ENCODE measurements around the gene VAX1. TPM values are rescaled to one million over a fixed set of nuclear protein-coding genes. Genes with fewer than 3 reads are reported as not detected.

VAX1 gene
- total and polyA plus RNA-seq, 4 donors = not detected

- 5 to 7% methylated on average over 50 to 66 of the region's 72 CpGs for WGBS, 2 donors
- no peak overlapping the region for H3K4me3 ChIP-seq
- ATAC-seq (ENCODE audit: insufficient read depth, low FRiP score) = no peak
- H3K9ac ChIP-seq (ENCODE audit: insufficient read depth in 1 of 2, low read length in 2 of 2) = no peak overlapping the region
- H3K9me3 ChIP-seq (ENCODE audit: control insufficient read depth in 4 of 4, insufficient read depth in 3 of 4, low read length in 3 of 4) = peaks cover 0 to 18% (median 2%) of the 10 kb centered on the region in 4 donors
- H3K27ac ChIP-seq (ENCODE audit: low read depth in 1 of 2, low read length in 1 of 2) = no peak overlapping the region
- no peak for TF ChIP-seq CTCF (IDR thresholded peaks at IDR 0.05; ENCODE audit: control extremely low read depth, extremely low read depth)
- peaks cover 35 to 89% (median 77%) of the 10 kb centered on the region in 3 donors for H3K27me3 ChIP-seq (ENCODE audit: control insufficient read depth in 3 of 3, insufficient read depth in 3 of 3, low read length in 2 of 3)
- H3K36me3 ChIP-seq (ENCODE audit: control insufficient read depth in 4 of 4, insufficient read depth in 4 of 4, low read length in 4 of 4) = no peaks in the 10 kb centered on the region
- H3K4me1 ChIP-seq (ENCODE audit: control insufficient read depth in 5 of 5, insufficient read depth in 5 of 5, low read length in 5 of 5) = peaks cover 0 to 16% (median 8%) of the 10 kb centered on the region in 5 donors
- no peak for DNase-seq
Observed at GRCh38 chr10:117139581-117140524, 1.8 kb upstream of the VAX1 start.

DNA sequence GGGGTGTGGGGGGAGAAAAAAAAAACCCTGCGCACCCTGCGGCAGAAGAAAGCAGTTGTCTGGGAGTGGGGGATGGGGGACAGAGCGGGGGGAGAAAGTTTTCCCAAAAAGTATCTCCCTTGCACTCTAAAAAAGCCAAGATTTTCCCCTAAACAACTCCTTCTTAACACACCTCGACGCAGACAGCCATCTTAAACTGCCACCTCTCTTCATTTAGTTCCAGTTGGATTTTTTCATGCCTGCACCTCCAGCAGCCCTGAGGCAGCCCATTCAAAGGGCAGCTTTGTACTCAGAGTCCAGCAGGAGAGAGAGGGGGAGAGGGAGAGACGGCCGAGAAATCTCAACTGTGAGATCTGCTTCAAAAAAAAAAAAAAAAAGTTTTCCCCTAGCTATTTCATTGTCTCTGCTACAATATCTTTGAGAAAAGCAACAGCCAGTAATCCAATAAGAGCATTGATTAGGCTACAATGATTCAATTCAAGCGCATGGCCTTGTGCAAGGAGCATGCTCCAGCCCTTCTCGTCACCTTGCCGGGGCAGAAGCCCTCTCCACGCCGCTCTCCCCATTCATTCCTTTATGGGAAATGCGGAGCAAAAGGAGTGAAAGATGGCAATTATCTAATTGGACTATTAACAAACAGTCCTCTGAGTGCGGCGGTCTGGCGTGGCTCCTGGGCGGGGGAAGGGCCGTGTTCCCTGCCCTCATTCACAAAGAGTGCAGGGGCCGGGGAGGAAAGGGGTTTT is 939 bp upstream of the VAX1 start:
- no peak overlapping the region for H3K27ac ChIP-seq (ENCODE audit: low read depth in 1 of 2, low read length in 1 of 2)
- ATAC-seq (ENCODE audit: insufficient read depth, low FRiP score) = no peak
- peaks cover 42 to 87% (median 75%) of the 10 kb centered on the region in 3 donors for H3K27me3 ChIP-seq (ENCODE audit: control insufficient read depth in 3 of 3, insufficient read depth in 3 of 3, low read length in 2 of 3)
- H3K4me3 ChIP-seq = no peak overlapping the region
- no peak overlapping the region for H3K9ac ChIP-seq (ENCODE audit: insufficient read depth in 1 of 2, low read length in 2 of 2)
- no peak for TF ChIP-seq CTCF (IDR thresholded peaks at IDR 0.05; ENCODE audit: control extremely low read depth, extremely low read depth)
- H3K9me3 ChIP-seq (ENCODE audit: control insufficient read depth in 4 of 4, insufficient read depth in 3 of 4, low read length in 3 of 4) = peaks cover 0 to 19% (median 0%) of the 10 kb centered on the region in 4 donors
- DNase-seq = peak in 1 of 3 donors; percentile 17
- no peaks in the 10 kb centered on the region for H3K36me3 ChIP-seq (ENCODE audit: control insufficient read depth in 4 of 4, insufficient read depth in 4 of 4, low read length in 4 of 4)
- WGBS, 2 donors = 6 to 7% methylated on average over 19 of the region's 19 CpGs
- H3K4me1 ChIP-seq (ENCODE audit: control insufficient read depth in 5 of 5, insufficient read depth in 5 of 5, low read length in 5 of 5) = peaks cover 0 to 22% (median 8%) of the 10 kb centered on the region in 5 donors

DNA sequence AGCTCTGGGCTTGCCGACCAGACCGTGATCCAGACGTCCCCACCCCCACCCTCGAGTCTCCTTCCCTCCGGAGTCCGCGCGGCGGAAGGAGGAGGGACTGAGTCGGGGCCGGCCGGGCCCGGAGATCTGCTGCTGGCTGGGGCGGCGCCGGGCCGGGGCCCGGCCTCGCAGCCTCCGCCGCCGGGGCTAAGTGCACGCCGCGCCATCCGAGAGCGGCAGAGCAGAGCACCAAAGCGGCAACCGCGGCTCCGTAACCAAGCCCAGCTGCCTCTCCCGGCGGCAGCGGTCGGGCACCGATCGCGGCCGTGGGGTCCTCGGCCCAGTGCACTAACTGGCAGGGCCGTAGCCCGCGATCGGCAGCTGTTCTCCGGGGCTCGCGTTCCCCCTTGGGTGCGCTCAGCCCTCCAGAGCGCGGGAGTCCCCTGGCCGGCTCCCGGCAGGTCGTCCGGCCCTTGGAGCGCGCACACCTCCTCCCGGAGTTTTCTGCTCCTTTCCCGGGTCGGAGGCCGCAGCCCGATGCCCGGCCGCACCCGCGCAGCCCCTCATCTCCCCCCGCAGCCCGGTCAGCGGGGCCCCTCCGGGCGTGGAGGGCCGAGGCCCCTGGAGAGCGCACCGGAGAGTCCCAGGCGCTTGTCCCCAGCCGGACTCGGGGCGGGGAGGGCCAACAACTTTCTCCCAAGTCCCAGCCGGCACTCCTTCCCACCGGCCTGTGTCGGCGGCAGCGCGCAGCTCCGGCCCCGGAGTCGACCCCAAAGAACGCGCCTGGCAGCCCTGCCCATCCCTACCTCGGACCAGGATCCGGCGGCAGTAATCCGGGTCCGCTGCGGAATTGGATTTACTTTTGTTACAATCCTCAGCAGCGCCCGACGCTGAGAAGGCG is 799 bp downstream of the VAX1 start:
- ATAC-seq (ENCODE audit: insufficient read depth, low FRiP score) (peak; percentile 50), DNase-seq (peak; percentile 45 to 59 (median 51))
- H3K27ac ChIP-seq (ENCODE audit: low read depth in 1 of 2, low read length in 1 of 2) = no peak overlapping the region
- WGBS, 2 donors = 1 to 3% methylated on average over 76 to 98 of the region's 98 CpGs
- peaks cover 43 to 87% (median 75%) of the 10 kb centered on the region in 3 donors for H3K27me3 ChIP-seq (ENCODE audit: control insufficient read depth in 3 of 3, insufficient read depth in 3 of 3, low read length in 2 of 3)
- H3K9ac ChIP-seq (ENCODE audit: insufficient read depth in 1 of 2, low read length in 2 of 2) = no peak overlapping the region
- no peaks in the 10 kb centered on the region for H3K36me3 ChIP-seq (ENCODE audit: control insufficient read depth in 4 of 4, insufficient read depth in 4 of 4, low read length in 4 of 4)
- peaks cover 0 to 19% (median 0%) of the 10 kb centered on the region in 4 donors for H3K9me3 ChIP-seq (ENCODE audit: control insufficient read depth in 4 of 4, insufficient read depth in 3 of 4, low read length in 3 of 4)
- no peak for TF ChIP-seq CTCF (IDR thresholded peaks at IDR 0.05; ENCODE audit: control extremely low read depth, extremely low read depth)
- H3K4me1 ChIP-seq (ENCODE audit: control insufficient read depth in 5 of 5, insufficient read depth in 5 of 5, low read length in 5 of 5) = peaks cover 0 to 28% (median 8%) of the 10 kb centered on the region in 5 donors
- H3K4me3 ChIP-seq = no peak overlapping the region
